Measurements from ENCODE around the gene BLOC1S4.
"Not testable (repeated sequence)": the region's sequence is repeated elsewhere in the genome, so short reads cannot be mapped to it uniquely, and the experiment has no call there.

The BLOC1S4 gene

DNA sequence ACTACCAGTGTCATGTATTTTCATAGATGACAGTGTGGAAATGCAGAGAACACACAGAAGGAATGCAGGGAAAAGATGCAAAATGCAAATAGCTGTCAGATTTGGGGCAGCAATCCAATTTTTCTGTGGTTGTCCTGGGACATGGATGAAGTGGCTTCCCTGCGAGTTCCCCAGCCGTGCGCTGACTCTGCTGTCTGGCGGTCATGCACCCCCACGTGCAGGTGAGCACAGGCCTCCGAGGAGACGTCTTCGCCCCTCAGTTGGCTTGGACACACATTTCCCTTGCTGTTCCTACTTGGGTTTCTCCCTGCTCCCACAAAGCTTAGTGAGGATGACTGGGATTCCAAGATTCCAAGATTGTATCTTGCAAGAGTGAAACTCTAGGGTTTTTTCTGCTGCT lies 24.4 kb downstream of the BLOC1S4 start:
- DNase-seq (ENCODE audit: low spot score) = no peak

DNA sequence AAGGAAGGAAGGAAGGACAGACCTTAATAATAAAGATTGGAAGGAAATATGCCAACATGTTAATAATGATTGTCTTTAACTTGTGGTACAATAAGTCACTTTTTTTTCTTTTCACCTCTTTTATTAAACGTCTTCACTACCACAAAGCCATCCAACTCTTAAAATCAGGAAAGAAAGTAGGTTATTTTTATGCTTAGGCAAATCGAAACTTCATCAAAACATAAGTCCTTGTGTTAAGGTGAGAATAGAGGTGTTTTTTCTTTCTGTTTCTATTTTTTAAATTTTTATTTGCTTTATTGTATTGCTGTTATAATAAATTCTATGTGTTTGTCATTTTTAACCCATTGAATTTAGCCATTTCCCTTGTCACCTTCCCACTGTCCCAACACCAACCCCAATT lies 26.5 kb downstream of the BLOC1S4 start:
- no peak for DNase-seq (ENCODE audit: low spot score)

DNA sequence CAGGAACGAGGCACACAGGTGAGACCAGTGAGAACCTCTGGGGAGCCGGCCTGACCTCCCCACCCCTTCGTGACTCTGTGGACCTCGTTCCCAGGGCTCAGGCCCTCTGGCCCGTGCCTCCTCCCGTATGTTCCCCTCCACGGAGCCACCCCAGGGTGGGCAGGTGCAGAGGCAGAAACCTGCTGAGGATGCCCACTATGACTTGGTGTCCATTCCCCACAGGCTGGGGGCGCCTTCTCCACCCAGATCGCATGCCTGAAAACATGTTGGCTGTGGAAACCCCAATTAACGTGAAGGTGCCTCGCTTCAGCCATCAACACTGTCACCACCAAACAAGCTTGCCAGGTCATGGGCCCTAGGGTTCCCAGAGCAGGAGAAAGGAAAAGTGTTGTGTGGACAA lies 27.0 kb downstream of the BLOC1S4 start:
- DNase-seq (ENCODE audit: low spot score) = no peak

DNA sequence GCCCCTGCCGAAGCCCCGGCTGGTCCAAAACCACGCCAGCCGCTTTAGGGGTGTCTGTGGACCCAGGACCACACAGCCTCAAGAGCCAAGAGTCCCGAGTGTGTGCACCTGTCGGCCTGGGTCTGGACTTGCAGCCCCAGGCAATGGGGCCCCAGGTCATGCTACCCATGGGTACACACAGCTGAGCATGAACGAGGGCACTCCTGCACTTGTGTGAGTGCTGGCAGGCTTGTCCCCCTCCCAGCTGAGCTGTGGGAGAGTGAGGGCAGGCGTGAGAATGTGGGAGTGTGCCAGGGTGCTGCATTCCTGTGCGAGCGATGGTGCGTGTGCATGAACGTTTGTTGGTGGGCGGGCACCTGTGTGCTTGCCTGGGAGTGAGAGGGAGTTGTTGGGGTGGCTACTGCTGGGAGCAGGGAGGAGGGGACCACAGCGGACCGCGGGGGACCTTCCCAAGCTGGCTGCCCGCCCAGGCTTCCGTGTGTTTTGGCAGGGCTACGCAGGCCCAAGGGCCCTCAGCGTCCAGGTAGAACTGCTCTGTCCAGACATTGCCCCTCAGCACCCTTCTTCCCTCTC lies 30.8 kb downstream of the BLOC1S4 start:
- DNase-seq (ENCODE audit: low spot score) = no peak

DNA sequence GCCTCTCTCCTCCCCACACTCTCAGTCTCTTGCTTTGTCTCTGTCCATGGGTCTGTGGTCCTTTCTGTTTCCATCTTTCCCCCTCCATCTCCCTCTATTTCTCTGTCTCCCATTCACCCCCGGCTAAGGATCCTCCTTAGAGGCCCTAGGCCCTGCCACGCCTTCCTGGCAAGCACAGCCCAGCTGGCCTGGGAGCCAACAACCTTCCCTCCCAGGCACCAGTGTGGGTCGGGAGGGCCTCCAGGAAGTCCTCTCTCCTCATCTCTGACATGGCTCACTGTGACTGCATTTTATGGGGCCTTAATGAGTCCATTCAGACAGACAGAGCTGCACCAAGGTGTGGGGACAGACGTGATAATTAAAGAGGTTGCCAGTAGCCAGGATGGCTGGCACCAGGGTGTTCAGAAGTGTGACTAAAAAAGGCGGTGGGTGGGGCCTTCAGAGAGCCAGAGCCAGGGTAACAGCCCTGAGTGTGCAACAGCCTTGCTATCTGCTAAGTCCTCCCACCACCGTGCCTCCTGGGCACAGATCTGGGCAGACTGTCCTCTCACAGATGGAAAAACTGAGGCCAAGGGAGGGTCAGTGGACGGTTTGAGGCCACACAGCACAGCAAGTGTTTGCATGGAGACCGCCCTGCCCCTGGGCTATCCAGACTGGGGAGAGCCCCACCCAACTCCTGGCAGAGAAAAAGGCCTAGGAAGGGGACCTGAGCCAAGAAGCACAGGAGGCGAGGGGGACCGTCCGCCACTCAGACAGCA lies 31.5 kb downstream of the BLOC1S4 start:
- DNase-seq (ENCODE audit: low spot score) = no peak

DNA sequence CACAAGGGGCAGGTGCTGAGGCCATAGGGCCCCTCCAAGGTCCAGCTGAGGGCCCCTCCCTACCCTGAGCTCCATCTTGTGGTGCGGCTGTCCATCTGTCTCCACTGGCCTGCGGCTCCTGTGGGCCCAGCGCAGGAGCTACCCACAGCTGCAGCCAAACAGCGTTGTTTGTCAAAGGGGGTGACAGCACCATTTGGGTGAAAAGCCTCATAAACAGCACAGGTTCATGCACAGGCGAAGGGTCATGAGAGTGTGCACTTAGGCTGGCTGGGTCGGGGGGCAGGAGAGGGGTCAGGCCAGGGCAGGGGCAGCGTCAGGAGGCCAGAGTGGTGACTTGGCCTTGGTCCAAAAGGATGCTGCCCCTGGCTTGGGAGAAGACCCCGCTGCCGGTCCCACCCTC lies 32.3 kb downstream of the BLOC1S4 start:
- DNase-seq (ENCODE audit: low spot score) = no peak

DNA sequence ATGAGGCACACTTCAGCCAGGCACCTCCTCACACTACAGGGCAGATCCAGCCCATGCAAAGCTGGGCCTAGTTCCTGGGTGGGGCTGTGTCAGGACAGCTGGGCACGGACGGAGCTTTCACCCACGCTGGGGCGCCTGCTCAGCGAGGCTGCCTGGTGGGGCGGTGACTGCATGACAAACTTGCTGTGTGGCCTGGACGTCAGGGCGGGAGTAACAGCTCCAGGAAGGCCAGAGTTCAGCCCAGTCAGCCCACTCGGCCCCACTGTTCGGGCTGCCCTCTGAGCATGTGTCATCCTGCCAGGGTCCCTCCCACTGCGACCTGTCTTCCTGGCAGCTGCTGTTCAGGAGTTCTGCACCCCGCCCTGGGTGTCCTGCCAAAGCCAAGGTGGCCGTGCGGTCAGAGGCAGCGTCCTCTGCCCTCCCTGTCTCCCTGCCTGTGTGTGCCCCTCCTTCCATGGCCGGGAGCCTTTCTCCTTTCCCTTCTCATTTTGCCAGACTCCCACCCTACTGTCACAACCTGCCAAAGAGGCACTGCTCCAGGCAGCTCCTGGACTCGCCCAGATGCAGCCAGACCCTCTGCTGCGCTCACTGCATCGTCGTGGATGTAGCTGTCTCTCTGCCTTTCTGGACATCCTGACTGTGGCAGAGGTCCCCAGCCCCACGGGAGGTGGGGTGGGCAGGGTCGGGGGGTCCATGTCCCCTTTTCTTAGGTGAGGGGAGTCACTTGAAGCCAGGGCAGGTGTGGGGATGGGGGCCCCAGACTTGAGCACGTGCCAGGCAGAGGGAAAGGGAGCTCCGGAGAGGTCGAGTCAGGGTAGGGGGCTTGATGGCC lies 33.6 kb downstream of the BLOC1S4 start:
- DNase-seq (ENCODE audit: low spot score) = peak; percentile 73

DNA sequence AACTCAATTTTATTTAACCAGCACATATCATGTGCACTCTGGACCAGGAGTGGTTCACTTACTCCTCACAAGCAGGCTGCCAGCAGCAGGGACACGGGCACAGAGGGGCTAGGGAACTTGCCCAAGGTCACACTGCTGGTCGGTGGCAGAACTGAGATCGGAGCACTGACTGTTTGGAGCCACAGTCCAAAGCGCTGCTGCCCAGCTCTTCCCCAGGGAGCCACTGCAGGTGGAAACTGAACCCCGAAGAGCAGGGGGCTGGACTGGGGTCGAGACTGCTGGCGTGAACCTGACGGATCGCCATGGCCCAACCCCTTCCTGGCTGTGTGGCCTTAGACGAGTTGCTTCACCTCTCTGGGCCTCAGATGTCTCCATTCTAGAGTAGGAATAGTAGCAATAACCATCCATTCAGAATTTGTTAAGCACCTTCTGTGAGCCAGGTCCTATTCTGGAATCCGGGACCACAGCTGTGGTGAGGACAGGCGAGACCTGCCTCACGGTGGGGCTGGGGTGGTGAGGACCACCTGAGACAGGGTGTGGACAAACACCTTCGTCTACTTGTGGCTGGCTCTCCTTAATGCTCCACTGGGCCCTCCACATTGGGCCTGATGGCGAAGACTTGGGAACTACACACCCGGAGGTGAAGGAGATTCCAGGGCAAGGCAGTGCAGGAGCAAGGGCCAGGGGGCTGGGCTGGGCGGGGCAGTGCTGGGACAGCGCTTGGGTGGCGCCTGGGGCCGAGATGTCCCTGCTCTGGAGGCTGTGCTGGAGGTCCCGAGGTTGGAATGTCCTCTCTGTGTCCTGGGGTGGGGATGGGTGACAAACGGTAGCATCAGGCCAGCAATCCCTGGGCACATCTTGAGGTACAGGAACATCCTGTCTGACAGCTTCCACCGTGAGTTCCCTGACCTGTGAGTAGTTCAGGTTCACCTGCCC lies 34.6 kb downstream of the BLOC1S4 start:
- DNase-seq (ENCODE audit: low spot score) = no peak

DNA sequence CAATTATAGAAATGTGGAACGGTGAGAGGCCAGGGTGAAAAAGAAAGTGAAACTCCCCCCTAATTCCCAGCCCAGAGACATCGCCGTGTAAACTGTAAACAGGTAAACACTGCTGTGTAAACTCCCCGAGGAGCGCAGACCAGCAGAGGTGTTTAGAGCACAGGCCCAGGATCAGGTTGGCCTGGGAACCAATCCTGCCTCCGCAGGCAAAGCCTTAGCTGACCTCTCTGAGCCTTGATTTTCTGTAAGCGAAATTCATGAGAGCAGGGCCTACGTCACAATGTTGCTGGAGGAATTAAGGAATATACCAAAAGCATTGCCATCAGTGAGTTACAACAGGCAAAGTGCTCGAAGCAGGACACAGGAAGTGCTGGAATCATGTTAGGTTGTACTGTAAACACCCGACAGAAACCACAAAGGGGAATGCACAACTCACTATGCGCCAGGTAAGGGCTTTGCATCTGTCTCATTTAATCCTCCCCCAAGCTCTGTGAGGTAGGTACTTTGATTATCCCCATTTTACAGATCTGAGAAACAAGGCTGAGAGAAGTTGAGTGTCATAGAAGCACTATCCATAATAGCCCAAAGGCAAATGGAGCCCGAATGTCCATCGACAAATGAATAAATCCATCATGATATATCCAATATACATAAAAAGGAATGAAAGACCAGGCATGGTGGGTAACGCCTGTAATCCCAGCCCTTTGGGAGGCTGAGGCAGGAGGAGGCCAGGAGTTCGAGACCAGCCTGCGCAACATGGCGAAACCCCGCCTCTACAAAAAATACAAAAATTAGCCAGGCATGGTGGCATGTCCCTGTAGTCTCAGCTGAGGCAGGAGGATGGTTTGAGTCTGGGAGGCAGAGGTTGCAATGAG lies 35.9 kb downstream of the BLOC1S4 start:
- no peak for DNase-seq (ENCODE audit: low spot score)

DNA sequence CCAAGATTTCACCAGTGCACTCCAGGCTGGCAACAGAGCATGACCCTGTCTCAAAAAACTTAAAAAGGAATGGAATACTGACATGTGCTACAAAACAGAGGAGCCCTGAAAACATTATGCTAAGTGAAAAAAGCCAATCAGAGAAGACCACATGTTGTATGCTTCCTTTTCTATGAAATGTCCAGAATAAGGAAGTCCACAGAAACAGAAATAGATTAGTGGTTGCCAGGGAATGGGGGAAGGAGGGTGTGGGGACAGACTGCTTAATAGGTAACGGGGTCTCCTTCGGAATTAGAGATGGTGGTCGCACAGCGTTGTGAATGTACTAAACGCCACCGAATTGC lies 36.5 kb downstream of the BLOC1S4 start:
- DNase-seq (ENCODE audit: low spot score) = no peak

DNA sequence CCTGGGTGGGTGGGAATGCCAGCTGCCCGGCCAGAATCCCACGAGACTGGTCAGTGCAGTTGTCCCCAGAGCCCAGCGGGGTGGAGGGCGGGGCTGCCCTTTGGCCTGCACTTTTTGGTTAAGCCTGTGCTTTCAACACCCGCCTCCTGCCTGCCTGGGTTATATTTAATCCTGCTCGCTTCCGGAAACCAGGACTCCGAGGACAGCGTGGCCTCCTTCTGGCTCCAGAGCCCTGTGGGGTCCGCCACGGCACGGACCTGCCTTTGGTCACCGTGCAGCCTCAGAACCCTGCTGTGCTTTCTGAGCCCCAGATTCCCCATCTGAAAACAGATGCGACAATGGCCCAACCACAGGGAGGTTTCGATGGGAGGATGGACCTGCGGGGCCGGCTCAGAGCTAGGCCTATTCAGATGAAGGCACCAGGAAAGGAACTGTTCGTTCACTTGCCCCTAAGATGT lies 37.2 kb downstream of the BLOC1S4 start:
- DNase-seq (ENCODE audit: low spot score) = no peak

DNA sequence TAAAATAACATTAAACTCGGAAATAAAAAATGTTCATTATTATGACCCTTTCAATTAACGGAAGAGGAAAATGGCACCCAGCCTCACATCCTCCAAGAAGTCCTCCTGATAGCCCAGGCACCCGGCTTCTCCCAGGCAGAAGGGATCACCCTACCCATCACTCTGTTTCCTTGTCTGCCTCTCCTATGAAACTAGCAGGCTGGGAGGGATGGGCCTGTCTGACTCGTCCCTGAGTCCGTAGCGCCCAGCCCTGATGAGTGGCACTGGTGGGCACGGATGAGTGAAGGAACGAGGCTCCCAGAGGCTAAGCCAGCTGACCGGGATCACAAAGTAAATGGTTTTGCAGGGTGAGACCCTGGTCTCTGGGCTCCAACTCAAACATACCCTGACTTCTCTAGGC lies 37.9 kb downstream of the BLOC1S4 start:
- DNase-seq (ENCODE audit: low spot score) = no peak

DNA sequence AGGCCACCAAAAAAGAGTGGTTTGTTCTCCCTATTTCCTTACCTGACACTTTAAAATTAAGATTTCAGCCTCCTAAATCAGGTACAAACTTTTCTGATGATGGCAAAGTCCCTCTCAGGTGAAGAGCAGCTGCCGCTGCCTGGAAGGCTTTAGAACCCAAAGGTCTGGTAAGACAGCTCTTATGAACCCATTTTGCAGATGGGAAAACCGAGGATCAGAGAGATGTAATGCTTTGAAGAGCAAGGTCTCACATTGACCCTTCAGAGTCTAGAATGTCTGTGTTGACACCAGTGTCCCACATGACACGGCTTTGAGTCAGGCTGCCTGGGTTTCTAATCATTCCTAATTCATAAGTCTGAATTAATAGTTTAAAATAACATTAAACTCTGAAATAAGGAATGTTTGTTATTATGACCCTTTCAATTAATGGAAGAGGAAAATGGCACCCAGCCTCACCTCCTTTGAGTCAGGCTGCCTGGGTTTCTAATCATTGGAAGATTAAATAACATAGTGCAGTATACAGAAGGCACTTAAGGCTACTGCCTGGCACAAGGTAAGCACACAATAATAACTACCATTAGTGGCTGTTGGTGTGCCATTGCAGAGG lies 38.6 kb downstream of the BLOC1S4 start:
- DNase-seq (ENCODE audit: low spot score) = no peak

DNA sequence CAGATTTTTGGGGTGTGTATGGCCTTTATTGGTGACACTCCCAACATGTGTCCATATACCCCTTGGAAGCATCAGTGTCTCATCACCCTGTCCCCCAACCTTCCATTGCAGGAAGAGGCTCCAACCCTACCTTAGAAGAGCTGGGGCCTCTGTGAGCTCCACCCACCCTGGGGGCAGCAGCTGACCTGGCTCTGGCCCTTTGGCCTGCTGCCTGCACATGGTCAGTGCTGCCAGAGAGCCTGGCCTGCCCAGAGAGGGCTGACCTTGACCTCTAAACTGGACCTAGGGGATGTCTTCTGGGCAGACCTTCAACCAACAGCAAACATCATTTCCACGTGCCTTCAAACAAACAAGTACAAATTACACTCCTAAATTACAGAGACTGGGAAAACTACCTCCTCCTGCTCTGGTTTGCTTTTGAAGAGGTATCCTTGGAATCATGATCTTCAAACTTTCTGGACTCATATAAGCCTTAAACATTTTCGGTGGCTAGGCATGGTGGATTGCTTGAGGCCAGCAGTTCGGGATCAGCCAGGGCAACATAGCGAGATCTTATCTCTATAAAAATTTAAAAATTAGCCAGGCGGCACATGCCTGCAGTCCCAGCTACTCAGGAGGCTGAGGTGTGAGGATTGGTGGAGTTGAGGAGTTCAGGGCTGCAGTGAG lies 39.2 kb downstream of the BLOC1S4 start:
- no peak for DNase-seq (ENCODE audit: low spot score)

DNA sequence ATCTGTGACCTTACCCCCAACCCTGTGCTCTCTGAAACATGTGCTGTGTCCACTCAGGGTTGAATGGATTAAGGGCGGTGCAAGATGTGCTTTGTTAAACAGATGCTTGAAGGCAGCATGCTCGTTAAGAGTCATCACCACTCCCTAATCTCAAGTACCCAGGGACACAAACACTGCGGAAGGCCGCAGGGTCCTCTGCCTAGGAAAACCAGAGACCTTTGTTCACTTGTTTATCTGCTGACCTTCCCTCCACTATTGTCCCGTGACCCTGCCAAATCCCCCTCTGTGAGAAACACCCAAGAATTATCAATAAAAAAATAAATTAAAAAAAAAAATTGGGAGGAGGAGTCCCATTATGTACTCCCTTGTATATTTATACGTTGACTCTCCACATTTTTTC lies 40.4 kb downstream of the BLOC1S4 start:
- not testable (repeated sequence) for DNase-seq (ENCODE audit: low spot score)

DNA sequence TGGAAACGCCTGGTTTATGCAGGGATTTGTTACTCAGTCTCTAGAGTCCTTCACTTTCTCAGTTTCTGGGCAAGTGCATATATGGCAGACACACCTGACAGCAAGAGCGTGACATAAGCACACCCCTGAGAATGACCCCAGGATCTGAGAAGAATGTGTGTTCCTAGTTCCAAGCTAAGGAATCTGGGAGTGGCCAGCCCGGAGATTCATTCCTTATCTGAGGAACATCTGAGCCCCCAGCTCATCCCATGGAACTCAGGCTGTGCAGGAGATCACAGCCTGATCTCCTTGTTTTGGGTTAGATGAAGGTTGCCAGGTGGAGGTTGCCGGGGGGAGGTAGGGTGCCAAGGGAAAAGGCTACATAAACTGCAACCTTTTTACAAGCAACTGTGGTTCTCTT lies 42.8 kb downstream of the BLOC1S4 start:
- DNase-seq (ENCODE audit: low spot score) = no peak

DNA sequence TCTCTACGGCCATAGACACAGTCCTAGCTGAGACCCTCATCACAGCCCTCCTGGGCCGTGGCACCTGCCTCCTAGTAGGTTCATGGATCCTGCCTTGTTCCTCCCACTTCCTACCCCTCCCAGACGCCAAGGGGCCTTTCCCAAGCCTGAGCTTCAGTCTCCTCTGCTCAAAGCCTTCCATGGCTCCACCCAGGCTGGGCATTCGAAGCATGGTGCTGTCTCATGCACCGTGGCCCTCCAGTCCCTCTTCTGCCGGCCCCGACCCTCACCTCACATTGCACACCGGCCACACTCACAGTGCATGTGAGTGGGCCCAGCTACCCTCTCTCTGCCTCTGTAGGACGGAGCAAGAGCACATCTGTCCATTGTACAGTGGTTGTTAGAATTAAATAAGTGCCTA lies 44.9 kb downstream of the BLOC1S4 start:
- DNase-seq (ENCODE audit: low spot score) = no peak

DNA sequence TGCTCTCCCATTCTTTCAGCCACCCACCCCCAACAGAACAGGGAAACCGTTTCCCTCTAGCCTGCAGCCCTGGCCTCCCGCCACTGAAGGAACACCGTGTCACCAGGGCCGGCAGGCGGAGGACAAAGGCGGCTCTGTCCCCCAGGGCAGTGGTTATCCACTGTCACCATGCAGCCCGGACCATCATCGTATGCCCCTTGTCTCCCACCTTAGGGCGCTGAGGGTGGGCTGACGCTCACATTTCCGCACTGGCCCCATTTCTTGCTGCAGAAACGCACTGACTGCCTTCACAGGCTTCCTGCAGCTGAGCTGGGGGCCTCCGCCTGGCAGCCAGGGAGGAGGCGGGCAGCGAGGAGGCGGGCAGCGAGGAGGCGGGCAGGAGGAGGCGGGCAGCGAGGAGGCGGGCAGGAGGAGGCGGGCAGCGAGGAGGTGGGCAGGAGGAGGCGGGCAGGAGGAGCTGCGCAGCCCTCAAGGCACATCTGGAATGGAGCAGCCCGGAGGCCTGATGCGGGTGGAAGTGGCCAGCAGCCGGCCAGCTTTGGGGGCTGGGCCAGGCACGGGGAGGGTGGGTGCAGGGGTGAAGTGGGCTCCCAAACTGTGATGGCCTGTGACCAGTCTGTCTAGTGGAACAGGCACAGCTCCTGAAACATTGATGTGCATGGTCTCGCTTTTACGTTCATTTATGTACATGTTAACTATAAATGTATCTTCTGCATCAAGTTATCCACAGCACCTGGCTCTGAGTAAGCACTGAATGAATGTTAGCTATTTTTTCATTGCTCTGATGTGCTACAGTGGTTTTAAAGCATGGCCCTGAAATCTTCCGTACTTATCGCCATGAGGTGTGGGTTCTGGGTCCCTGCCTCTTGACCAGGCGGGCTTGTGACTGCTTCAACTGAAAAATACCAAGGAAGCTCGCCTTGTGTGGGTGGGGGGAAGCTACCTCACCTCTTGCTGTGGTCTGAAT lies 46.0 kb downstream of the BLOC1S4 start:
- DNase-seq (ENCODE audit: low spot score) = no peak

DNA sequence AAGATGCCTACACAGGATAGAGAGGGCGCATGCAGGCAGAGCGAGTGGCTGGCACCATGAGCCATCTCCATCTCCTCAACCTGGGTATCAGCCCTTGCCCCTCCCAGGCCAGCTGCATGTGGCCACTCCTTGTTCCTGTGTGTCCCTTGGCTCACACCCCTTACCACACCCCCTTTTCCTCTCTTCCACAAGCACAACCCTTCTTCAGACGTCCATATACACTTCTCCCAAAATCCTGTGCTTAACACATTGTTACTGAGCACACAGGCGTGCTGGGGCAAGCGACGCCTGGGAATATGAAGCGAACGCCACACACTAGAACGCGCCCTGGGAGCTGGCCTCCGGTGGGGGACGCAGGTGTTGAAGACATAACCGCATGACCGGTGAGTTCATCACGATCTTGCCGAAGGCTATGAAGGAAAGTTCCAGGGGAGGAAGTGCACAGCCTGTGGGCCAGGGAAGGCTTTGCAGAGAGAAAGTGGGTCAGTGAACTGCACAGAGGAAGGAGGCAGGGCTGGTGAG lies 47.4 kb downstream of the BLOC1S4 start:
- DNase-seq (ENCODE audit: low spot score) = no peak
